KMS-11 (cell line): ENCODE data around the gene SNX9.

Experiments used
- H2AFZ ChIP-seq: fragments of 200-600 bp; sonication (generic); 2 replicates; pipeline ENCODE4 v1.6.1; 2016; ENCODE audit warnings: antibody characterized with exemption, mixed run types, low read depth
- H3K27ac ChIP-seq: fragments of 200-600 bp; sonication (generic); 2 replicates; pipeline ENCODE4 v1.6.1; 2016; ENCODE audit warnings: mild to moderate bottlenecking, mixed run types
- H3K27me3 ChIP-seq: fragments of 200-600 bp; sonication (generic); 2 replicates; pipeline ENCODE4 v1.6.1; 2017; ENCODE audit warnings: mild to moderate bottlenecking, low read depth, mixed run types, moderate library complexity; ENCODE audit not compliant: insufficient read depth
- H3K36me3 ChIP-seq: fragments of 200-600 bp; sonication (generic); 2 replicates; pipeline ENCODE4 v1.6.1; 2017; ENCODE audit warnings: mild to moderate bottlenecking, mixed run types; ENCODE audit not compliant: insufficient read depth
- H3K4me1 ChIP-seq: fragments of 200-600 bp; sonication (generic); 2 replicates; pipeline ENCODE4 v1.6.1; 2016; ENCODE audit warnings: mild to moderate bottlenecking, low read depth, mixed run types; ENCODE audit not compliant: poor library complexity, severe bottlenecking
- H3K4me2 ChIP-seq: fragments of 200-600 bp; sonication (generic); 2 replicates; pipeline ENCODE4 v1.7.0; 2016; ENCODE audit warnings: mild to moderate bottlenecking, mixed run types
- H3K4me3 ChIP-seq: fragments of 200-600 bp; sonication (generic); IDR thresholded peaks from 2 replicates; pipeline ENCODE4 v1.6.1; 2017; ENCODE audit warnings: low read depth, low read length, mixed read lengths; ENCODE audit not compliant: insufficient read depth
- H3K79me2 ChIP-seq: fragments of 200-600 bp; sonication (generic); 2 replicates; pipeline ENCODE4 v1.6.1; 2016; ENCODE audit warnings: low read depth, mixed run types; ENCODE audit not compliant: insufficient read depth
- H3K9ac ChIP-seq: fragments of 200-600 bp; sonication (generic); 2 replicates; pipeline ENCODE4 v1.6.1; 2016; ENCODE audit warnings: mild to moderate bottlenecking, mixed run types
- H4K20me1 ChIP-seq: fragments of 200-600 bp; sonication (generic); 2 replicates; pipeline ENCODE4 v1.6.1; 2016; ENCODE audit warnings: mild to moderate bottlenecking, mixed run types; ENCODE audit not compliant: insufficient read depth
- CTCF ChIP-seq: fragments of 200-600 bp; sonication (generic); conservative IDR thresholded peaks from 2 replicates; pipeline ENCODE4 v1.6.1; 2017; ENCODE audit warnings: low read depth, mild to moderate bottlenecking, antibody characterized with exemption, low read length, moderate library complexity, mixed read lengths

SNX9 gene

GRCh38 chr6:157959451-157960227, 136.6 kb downstream of the SNX9 start:
- Histone ChIP-seq H2AFZ (no peak overlapping the region), H3K9ac (no peak overlapping the region), H3K4me3 (no peak overlapping the region), H3K36me3 (no peaks in the 10 kb centered on the region), H3K27me3 (no peaks in the 10 kb centered on the region), H3K27ac (no peak overlapping the region), H4K20me1 (no peaks in the 10 kb centered on the region), H3K4me1 (no peaks in the 10 kb centered on the region), H3K79me2 (no peaks in the 10 kb centered on the region), H3K4me2 (no peak overlapping the region)
- no peak for TF ChIP-seq CTCF

DNA sequence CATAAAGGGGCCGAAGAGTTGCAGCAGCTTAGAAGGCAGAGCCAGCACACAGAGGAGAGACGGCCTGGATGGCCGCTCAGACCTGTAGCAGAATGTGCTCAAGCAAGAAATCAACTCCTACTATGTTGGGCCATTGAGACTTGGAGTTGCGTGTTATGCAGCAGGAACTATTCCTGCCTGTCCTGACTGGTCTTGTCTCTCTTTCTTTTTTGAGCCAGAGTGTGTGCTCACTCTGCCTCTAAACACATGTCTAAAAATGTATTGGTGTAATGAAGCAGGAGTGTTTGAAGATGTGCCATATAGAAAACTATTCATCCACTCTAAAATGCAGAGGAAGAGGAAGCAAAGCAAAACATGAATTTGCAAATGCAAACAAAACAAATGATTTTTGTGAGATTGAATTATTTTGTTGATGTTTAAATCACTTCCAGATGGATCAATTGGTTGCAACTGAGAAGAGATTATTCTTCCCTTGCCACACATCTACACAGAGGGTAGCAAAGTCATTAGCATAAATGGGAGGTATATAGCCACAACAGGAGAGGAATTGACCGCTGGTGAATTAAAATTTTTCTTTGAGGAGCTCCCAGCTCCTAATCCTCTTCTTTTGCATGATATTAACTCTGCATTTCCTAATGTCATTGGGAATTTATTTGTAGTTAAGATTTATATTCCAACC, 138.2 kb downstream of the SNX9 start:
- Histone ChIP-seq H3K4me1 (no peaks in the 10 kb centered on the region), H3K4me2 (no peak overlapping the region), H3K4me3 (no peak overlapping the region), H4K20me1 (no peaks in the 10 kb centered on the region), H3K79me2 (no peaks in the 10 kb centered on the region), H3K27ac (no peak overlapping the region), H2AFZ (no peak overlapping the region), H3K27me3 (no peaks in the 10 kb centered on the region), H3K9ac (no peak overlapping the region), H3K36me3 (no peaks in the 10 kb centered on the region)
- no peak for TF ChIP-seq CTCF

DNA sequence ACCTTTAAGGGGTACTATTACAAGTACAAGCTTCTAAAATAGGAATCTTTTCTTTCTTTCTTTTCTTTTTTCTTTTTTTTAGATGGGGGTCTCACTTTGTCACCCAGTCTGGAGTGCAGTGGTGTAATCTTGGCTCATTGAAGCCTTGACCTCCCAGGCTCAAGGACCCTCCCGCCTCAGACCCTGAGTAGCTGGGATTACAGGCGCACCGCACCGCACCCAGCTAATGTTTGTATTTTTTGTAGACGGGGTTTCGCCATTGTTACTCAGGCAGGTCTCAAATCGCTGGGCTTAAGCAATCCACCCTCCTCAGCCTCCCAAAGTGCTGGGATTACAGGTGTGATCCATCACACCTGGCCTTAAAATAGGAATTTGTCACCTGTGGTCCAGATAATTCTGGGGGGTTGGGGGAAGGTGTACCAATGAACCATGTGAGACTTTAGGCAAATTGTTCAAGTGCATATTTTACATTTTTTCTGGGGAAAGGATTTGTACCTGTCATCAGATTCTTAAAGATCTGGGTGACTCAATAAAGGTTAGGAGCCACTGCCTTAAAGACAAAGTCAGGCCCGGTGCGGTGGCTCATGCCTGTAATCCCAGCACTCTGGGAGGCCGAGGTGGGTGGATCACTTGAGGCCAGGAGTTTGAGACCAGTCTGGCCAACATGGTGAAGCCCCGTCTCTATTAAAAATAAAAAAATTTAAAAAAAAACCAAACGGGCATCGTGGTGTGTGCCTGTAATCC, 139.0 kb downstream of the SNX9 start:
- Histone ChIP-seq H2AFZ (no peak overlapping the region), H3K4me3 (no peak overlapping the region), H3K4me2 (no peak overlapping the region), H3K4me1 (no peaks in the 10 kb centered on the region), H4K20me1 (no peaks in the 10 kb centered on the region), H3K27me3 (no peaks in the 10 kb centered on the region), H3K9ac (no peak overlapping the region), H3K36me3 (no peaks in the 10 kb centered on the region), H3K27ac (no peak overlapping the region), H3K79me2 (no peaks in the 10 kb centered on the region)
- no peak for TF ChIP-seq CTCF

GRCh38 chr6:157962601-157963302, 139.7 kb downstream of the SNX9 start:
- Histone ChIP-seq H2AFZ (no peak overlapping the region), H3K4me1 (no peaks in the 10 kb centered on the region), H3K4me2 (no peak overlapping the region), H4K20me1 (no peaks in the 10 kb centered on the region), H3K9ac (no peak overlapping the region), H3K4me3 (no peak overlapping the region), H3K79me2 (no peaks in the 10 kb centered on the region), H3K27me3 (no peaks in the 10 kb centered on the region), H3K36me3 (no peaks in the 10 kb centered on the region), H3K27ac (no peak overlapping the region)
- no peak for TF ChIP-seq CTCF
